Activated CD4-positive, alpha-beta T cell treated with anti-CD3 and anti-CD28 coated beads, Interleukin-2, Interleukin-6, amounts not matched to agents 100 ng/mL and 50 ng/mL, durations not matched to agents 16 hours and 8 hours (primary cell): Measurements from ENCODE around the gene GATAD2A.
A peak's percentile ranks its signal among the peaks of the same experiment; 100 is the strongest.
"Not testable (repeated sequence)": the region's sequence is repeated elsewhere in the genome, so short reads cannot be mapped to it uniquely, and the experiment has no call there.

Experiments used
- DNase-seq: peaks from one replicate; pipeline ENCODE4 v3.0.0-alpha.2; 2020

GATAD2A gene

GRCh38 chr19:19447536-19448237 is 42.2 kb downstream of the GATAD2A start:
- DNase-seq: peak; percentile 45

GRCh38 chr19:19448238-19448544 is 42.7 kb downstream of the GATAD2A start:
- no peak for DNase-seq

GRCh38 chr19:19451429-19452242 is 46.2 kb downstream of the GATAD2A start:
- DNase-seq: peak; percentile 76

- no peak for DNase-seq
Observed at GRCh38 chr19:19452243-19453124, 47.0 kb downstream of the GATAD2A start.

- DNase-seq: no peak
Observed at GRCh38 chr19:19453125-19453454, 47.6 kb downstream of the GATAD2A start.

GRCh38 chr19:19455166-19455919 is 49.9 kb downstream of the GATAD2A start:
- DNase-seq: not testable (repeated sequence)

- DNase-seq: no peak
Observed at GRCh38 chr19:19457671-19458070, 52.2 kb downstream of the GATAD2A start.

GRCh38 chr19:19458110-19458816 is 52.8 kb downstream of the GATAD2A start:
- no peak for DNase-seq

GRCh38 chr19:19459073-19459472 is 53.6 kb downstream of the GATAD2A start:
- DNase-seq: peak; percentile 56

- peak; percentile 88 for DNase-seq
Observed at GRCh38 chr19:19459707-19460251, 54.3 kb downstream of the GATAD2A start.

- peak; percentile 80 for DNase-seq
Observed at GRCh38 chr19:19460258-19460731, 54.8 kb downstream of the GATAD2A start.

- peak; percentile 78 for DNase-seq
Observed at GRCh38 chr19:19460761-19461265, 55.3 kb downstream of the GATAD2A start.

- DNase-seq: no peak
Observed at GRCh38 chr19:19461306-19461670, 55.8 kb downstream of the GATAD2A start.

- DNase-seq: peak; percentile 43
Observed at GRCh38 chr19:19461671-19462622, 56.5 kb downstream of the GATAD2A start.

- DNase-seq: no peak
Observed at GRCh38 chr19:19463348-19464117, 58.1 kb downstream of the GATAD2A start.

GRCh38 chr19:19464339-19465098 is 59.0 kb downstream of the GATAD2A start:
- DNase-seq: no peak

GRCh38 chr19:19465436-19466070 is 60.1 kb downstream of the GATAD2A start:
- DNase-seq: no peak

GRCh38 chr19:19466201-19466600 is 60.7 kb downstream of the GATAD2A start:
- no peak for DNase-seq
